HEK293 (cell line): ENCODE measurements around the gene ZFYVE28.
"Not testable (repeated sequence)": the region's sequence is repeated elsewhere in the genome, so short reads cannot be mapped to it uniquely, and the experiment has no call there.

Experiments
- CTCF ChIA-PET: fragments of 350-600 bp; formaldehyde crosslinking; extraction: SDS; loops from one replicate; lab custom pipeline; 2021; ENCODE audit warnings: antibody characterized with exemption; lab: Yijun Ruan, JAX
- POLR2A ChIA-PET: fragments of 300-600 bp; formaldehyde crosslinking; extraction: SDS; loops from one replicate; lab custom pipeline; 2020; ENCODE audit warnings: antibody characterized with exemption, inconsistent platforms; lab: Yijun Ruan, JAX
- H3K27ac ChIP-seq: fragments of 200-500 bp; sonication (Bioruptor generic); 2 replicates; pipeline ENCODE4 v1.5.1; 2014; ENCODE audit warnings: low read depth, low read length, control low read depth, inconsistent platforms; ENCODE audit errors: extremely low read depth
- H3K36me3 ChIP-seq, 2 experiments: fragments of 200-500 bp in 1 of 2; sonication (Bioruptor generic) in 1 of 2; 1 replicate in 1 of 2; 2 replicates in 1 of 2; pipeline ENCODE4 v1.5.1; 2014 to 2017; ENCODE audit warnings: inconsistent platforms in 2 of 2, low read length in 2 of 2; ENCODE audit not compliant: control insufficient read depth in 2 of 2, insufficient read depth in 1 of 2
- H3K4me1 ChIP-seq: fragments of 200-500 bp; sonication (Bioruptor generic); 2 replicates; pipeline ENCODE4 v1.5.1; 2014; ENCODE audit warnings: mild to moderate bottlenecking, low read length, inconsistent platforms; ENCODE audit not compliant: control insufficient read depth, insufficient read depth
- H3K4me3 ChIP-seq: 2 replicates; pipeline ENCODE4 v1.5.1; 2011; ENCODE audit warnings: low read depth, mild to moderate bottlenecking, control low read depth, low read length, moderate library complexity
- H3K9me3 ChIP-seq: fragments of 200-500 bp; sonication (Bioruptor generic); 2 replicates; pipeline ENCODE4 v1.5.1; 2014; ENCODE audit warnings: low read depth, low read length, inconsistent platforms; ENCODE audit not compliant: control insufficient read depth, insufficient read depth
- ELK4 ChIP-seq: IDR thresholded peaks from 2 replicates; pipeline ENCODE4 v1.6.1; 2011; ENCODE audit warnings: mild to moderate bottlenecking, low read depth, low read length, borderline replicate concordance
- GLIS2 ChIP-seq: fragments of 450-650 bp; formaldehyde crosslinking; IDR thresholded peaks from 2 replicates; pipeline ENCODE4 v1.5.1; 2016; ENCODE audit warnings: missing biosample characterization, missing genetic modification characterization
- KLF1 ChIP-seq: fragments of 450-650 bp; formaldehyde crosslinking; IDR thresholded peaks from 2 replicates; pipeline ENCODE4 v1.5.1; 2016; ENCODE audit warnings: missing biosample characterization, missing genetic modification characterization
- PATZ1 ChIP-seq: fragments of 450-650 bp; formaldehyde crosslinking; IDR thresholded peaks from 2 replicates; pipeline ENCODE4 v1.5.1; 2016; ENCODE audit warnings: missing biosample characterization, missing genetic modification characterization
- SCRT1 ChIP-seq: fragments of 450-650 bp; formaldehyde crosslinking; IDR thresholded peaks from 2 replicates; pipeline ENCODE4 v1.5.1; 2016; ENCODE audit warnings: missing biosample characterization, missing genetic modification characterization, borderline replicate concordance
- SCRT2 ChIP-seq: fragments of 450-650 bp; formaldehyde crosslinking; IDR thresholded peaks from 2 replicates; pipeline ENCODE4 v1.5.1; 2016; ENCODE audit warnings: missing biosample characterization, missing genetic modification characterization
- SP7 ChIP-seq: fragments of 450-650 bp; formaldehyde crosslinking; IDR thresholded peaks from 2 replicates; pipeline ENCODE4 v1.5.1; 2016; ENCODE audit warnings: missing biosample characterization, missing genetic modification characterization
- WT1 ChIP-seq: fragments of 450-650 bp; formaldehyde crosslinking; IDR thresholded peaks from 2 replicates; pipeline ENCODE4 v1.5.1; 2016; ENCODE audit warnings: missing biosample characterization, missing genetic modification characterization
- ZBTB17 ChIP-seq: fragments of 450-650 bp; formaldehyde crosslinking; IDR thresholded peaks from 2 replicates; pipeline ENCODE4 v1.5.1; 2016; ENCODE audit warnings: missing biosample characterization, missing genetic modification characterization
- ZBTB8A ChIP-seq: fragments of 450-650 bp; formaldehyde crosslinking; IDR thresholded peaks from 2 replicates; pipeline ENCODE4 v1.5.1; 2016; ENCODE audit warnings: missing biosample characterization, missing genetic modification characterization
- ZIC2 ChIP-seq: fragments of 450-650 bp; formaldehyde crosslinking; IDR thresholded peaks from 2 replicates; pipeline ENCODE4 v1.5.1; 2016; ENCODE audit warnings: missing biosample characterization, missing genetic modification characterization
- ZNF112 ChIP-seq: fragments of 450-650 bp; formaldehyde crosslinking; IDR thresholded peaks from 2 replicates; pipeline ENCODE4 v1.5.0; 2017; ENCODE audit warnings: missing biosample characterization, missing genetic modification characterization
- ZNF335 ChIP-seq: fragments of 450-650 bp; formaldehyde crosslinking; conservative IDR thresholded peaks from 2 replicates; pipeline ENCODE4 v1.5.1; 2016; ENCODE audit warnings: missing biosample characterization, missing genetic modification characterization
- ZNF394 ChIP-seq: fragments of 450-650 bp; formaldehyde crosslinking; IDR thresholded peaks from 2 replicates; pipeline ENCODE4 v1.5.1; 2016; ENCODE audit warnings: missing biosample characterization, missing genetic modification characterization, mild to moderate bottlenecking, moderate library complexity, borderline replicate concordance
- ZNF398 ChIP-seq: fragments of 450-650 bp; formaldehyde crosslinking; IDR thresholded peaks from 2 replicates; pipeline ENCODE4 v1.5.1; 2017; ENCODE audit warnings: missing biosample characterization, missing genetic modification characterization
- ZNF510 ChIP-seq: fragments of 450-650 bp; formaldehyde crosslinking; IDR thresholded peaks from 2 replicates; pipeline ENCODE4 v1.5.1; 2018; ENCODE audit warnings: mild to moderate bottlenecking, missing genetic modification characterization, missing biosample characterization; ENCODE audit not compliant: insufficient replicate concordance
- ZNF529 ChIP-seq: fragments of 450-650 bp; formaldehyde crosslinking; IDR thresholded peaks from 2 replicates; pipeline ENCODE4 v1.5.1; 2017; ENCODE audit warnings: missing genetic modification characterization, missing biosample characterization; ENCODE audit not compliant: insufficient replicate concordance
- ZNF580 ChIP-seq: fragments of 450-650 bp; formaldehyde crosslinking; IDR thresholded peaks from 2 replicates; pipeline ENCODE4 v1.5.1; 2016; ENCODE audit warnings: missing biosample characterization, missing genetic modification characterization
- ZNF600 ChIP-seq: fragments of 450-650 bp; formaldehyde crosslinking; IDR thresholded peaks from 2 replicates; pipeline ENCODE4 v1.5.1; 2016; ENCODE audit warnings: missing biosample characterization, missing genetic modification characterization
- ZNF664 ChIP-seq: fragments of 450-650 bp; formaldehyde crosslinking; IDR thresholded peaks from 2 replicates; pipeline ENCODE4 v1.5.1; 2016; ENCODE audit warnings: missing biosample characterization, missing genetic modification characterization

The ZFYVE28 gene

GRCh38 chr4:2465544-2465943 is 47.1 kb upstream of the ZFYVE28 start:
- POLR2A ChIA-PET, result interaction anchor here (0.8 kb wide), 1 partner anchor 8 kb away, joined by 7 read pairs; no protein-coding TSS in a partner anchor
- not testable (repeated sequence) for H3K4me1 ChIP-seq, H3K36me3 ChIP-seq, H3K9me3 ChIP-seq, H3K27ac ChIP-seq, H3K4me3 ChIP-seq
- CTCF ChIA-PET, result interaction anchor here (0.6 to 1.4 kb wide), 3 partner anchors 8 to 229 kb away, joined by 3 read pairs; no protein-coding TSS in a partner anchor
- TF ChIP-seq KLF1 (tag by site-specific recombination), result 0 out of 2 replicates have a peak, but pooled peaks have one; percentile 43
- TF ChIP-seq ZNF335 (tag by site-specific recombination), result peak; percentile 88

GRCh38 chr4:2465032-2465431 is 46.6 kb upstream of the ZFYVE28 start:
- Histone ChIP-seq H3K27ac (no peak overlapping the region), H3K36me3 (no peaks in the 10 kb centered on the region), H3K4me1 (no peaks in the 10 kb centered on the region; the same call in 1 of the 2 replicates), H3K4me3 (no peak overlapping the region), H3K9me3 (no peaks in the 10 kb centered on the region)
- ChIA-PET POLR2A (interaction anchor here (0.8 kb wide), 1 partner anchor 8 kb away, joined by 7 read pairs; no protein-coding TSS in a partner anchor), CTCF (interaction anchor here (1.4 to 1.7 kb wide), 2 partner anchors 143 to 245 kb away, joined by 3 to 7 read pairs; no protein-coding TSS in a partner anchor)
- no peak for TF ChIP-seq ZNF112 (tag by site-specific recombination)
- peak; percentile 19; the same call in 1 of the 2 replicates for TF ChIP-seq ZIC2

GRCh38 chr4:2462992-2463762 is 44.7 kb upstream of the ZFYVE28 start:
- ChIA-PET CTCF (interaction anchor here (0.6 to 1.0 kb wide), 3 partner anchors 50 to 245 kb away, joined by 3 read pairs; no protein-coding TSS in a partner anchor), POLR2A (no interaction called here)

GRCh38 chr4:2462218-2462991 is 44.0 kb upstream of the ZFYVE28 start:
- Histone ChIP-seq H3K9me3 (no peaks in the 10 kb centered on the region), H3K36me3 (no peaks in the 10 kb centered on the region), H3K4me3 (peak overlapping the region; percentile 23), H3K4me1 (no peaks in the 10 kb centered on the region; the same call in 1 of the 2 replicates), H3K27ac (peak overlapping the region; percentile 54; the same call in 1 of the 2 replicates)
- POLR2A ChIA-PET, result interaction anchor here (0.6 kb wide), 1 partner anchor 74 kb away, joined by 3 read pairs; the partner anchor contains the start of gene FAM193A
- CTCF ChIA-PET, result interaction anchor here (0.5 to 1.0 kb wide), 4 partner anchors 49 to 245 kb away, joined by 3 to 7 read pairs (median 3); no protein-coding TSS in a partner anchor
- TF ChIP-seq ZNF580 (tag by site-specific recombination) (no peak), ZNF398 (tag by site-specific recombination) (no peak), ZNF394 (tag by site-specific recombination) (no peak), ZBTB17 (tag by site-specific recombination) (no peak), ELK4 (no peak), ZNF529 (tag by site-specific recombination) (no peak), ZNF664 (tag by site-specific recombination) (no peak)

More at GRCh38 chr4:2462992-2463762, 44.7 kb upstream of the ZFYVE28 start:
- TF ChIP-seq ZNF510 (tag by site-specific recombination) (no peak), ZBTB8A (tag by site-specific recombination) (peak; percentile 63), PATZ1 (tag by site-specific recombination) (0 out of 2 replicates have a peak, but pooled peaks have one; percentile 23), SP7 (tag by site-specific recombination) (no peak), ZNF335 (tag by site-specific recombination) (peak; percentile 33), WT1 (tag by site-specific recombination) (no peak), SCRT2 (tag by site-specific recombination) (peak; percentile 82), SCRT1 (tag by site-specific recombination) (0 out of 2 replicates have a peak, but pooled peaks have one; percentile 31), ZNF600 (peak; percentile 38; the same call in 1 of the 2 replicates), GLIS2 (0 out of 2 replicates have a peak, but pooled peaks have one; percentile 12)
- H3K9me3 ChIP-seq, result no peaks in the 10 kb centered on the region
- no peaks in the 10 kb centered on the region for H3K36me3 ChIP-seq
- no peak overlapping the region for H3K27ac ChIP-seq
- H3K4me3 ChIP-seq, result no peak overlapping the region
- H3K4me1 ChIP-seq, result no peaks in the 10 kb centered on the region; the same call in 1 of the 2 replicates
